Stimulated activated CD8-positive, alpha-beta memory T cell treated with anti-CD3 and anti-CD28 coated beads, Interleukin-15, amount 100 ng/mL, for 4 hours (primary cell): ENCODE measurements around the gene NMT1.
"Not testable (repeated sequence)": the region's sequence is repeated elsewhere in the genome, so short reads cannot be mapped to it uniquely, and the experiment has no call there.

Experiments
- DNase-seq, 2 donors: peaks; one replicate each; pipeline ENCODE4 v3.0.0-alpha.2; 2020; ENCODE audit warnings: low read depth in 2 of 2

The NMT1 gene

GRCh38 chr17:45120558-45120957 is 59.4 kb downstream of the NMT1 start:
- no peak for DNase-seq

- no peak for DNase-seq
Observed at GRCh38 chr17:45121055-45121454, 59.9 kb downstream of the NMT1 start.

- DNase-seq, result no peak
Observed at GRCh38 chr17:45123076-45123770, 62.1 kb downstream of the NMT1 start.

DNA sequence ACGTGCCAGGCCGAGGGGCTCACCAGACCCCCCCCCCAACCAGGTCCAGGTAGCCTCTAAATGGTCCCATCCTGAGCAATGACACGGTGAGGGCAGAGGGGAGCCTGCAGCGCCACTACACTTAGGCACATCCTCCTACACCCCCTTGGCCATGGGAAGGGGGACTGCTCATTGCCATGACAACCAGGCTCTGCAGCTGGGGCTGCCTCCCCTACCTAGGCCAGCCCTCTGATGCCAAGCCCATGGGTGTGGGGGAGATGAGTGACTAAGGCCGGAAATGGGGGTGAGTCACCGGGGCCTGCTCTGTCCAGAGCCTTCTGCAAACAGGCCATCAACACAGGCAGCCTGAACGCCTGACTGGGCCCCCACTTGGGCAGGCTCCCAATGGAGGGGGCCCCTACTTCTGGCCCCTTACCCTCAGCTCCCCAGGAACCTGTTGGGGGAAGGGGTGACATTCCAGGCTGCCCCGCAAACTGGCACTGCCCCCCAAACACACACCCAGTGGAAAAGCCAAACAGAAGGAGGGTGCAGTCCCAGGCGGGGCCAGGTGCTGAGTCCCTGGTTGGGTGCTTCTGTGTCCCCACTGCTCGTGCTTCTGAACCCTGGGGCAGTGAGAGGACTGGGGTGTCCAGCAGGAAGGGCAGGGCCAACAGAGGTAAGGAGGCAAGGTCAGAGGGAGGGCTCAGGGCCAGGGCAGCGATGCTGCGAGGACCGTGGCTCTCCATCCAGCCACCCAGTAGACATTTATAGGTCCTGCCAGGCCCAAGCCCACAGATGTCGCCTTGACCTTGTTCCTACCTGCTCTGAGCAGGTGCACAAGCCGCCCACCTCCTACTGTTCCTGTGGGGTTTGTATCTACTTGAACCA is 63.0 kb downstream of the NMT1 start:
- DNase-seq, result peak in 1 of 2 donors; percentile 10

DNA sequence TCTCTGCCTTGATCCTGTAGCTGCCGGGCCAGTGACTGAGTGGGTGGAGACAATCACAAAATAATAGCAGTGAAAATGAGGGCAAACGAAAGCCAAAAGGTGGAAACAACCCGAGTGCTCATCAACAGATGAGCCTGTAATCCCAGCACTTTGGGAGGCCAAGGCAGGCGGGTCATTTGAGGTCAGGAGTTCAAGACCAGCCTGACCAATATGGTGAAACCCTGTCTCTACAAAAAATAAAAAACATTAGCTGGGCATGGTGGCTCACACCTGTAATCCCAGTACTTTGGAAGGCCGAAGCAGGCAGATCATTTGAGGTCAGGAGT is 63.6 kb downstream of the NMT1 start:
- DNase-seq, result not testable (repeated sequence)

DNA sequence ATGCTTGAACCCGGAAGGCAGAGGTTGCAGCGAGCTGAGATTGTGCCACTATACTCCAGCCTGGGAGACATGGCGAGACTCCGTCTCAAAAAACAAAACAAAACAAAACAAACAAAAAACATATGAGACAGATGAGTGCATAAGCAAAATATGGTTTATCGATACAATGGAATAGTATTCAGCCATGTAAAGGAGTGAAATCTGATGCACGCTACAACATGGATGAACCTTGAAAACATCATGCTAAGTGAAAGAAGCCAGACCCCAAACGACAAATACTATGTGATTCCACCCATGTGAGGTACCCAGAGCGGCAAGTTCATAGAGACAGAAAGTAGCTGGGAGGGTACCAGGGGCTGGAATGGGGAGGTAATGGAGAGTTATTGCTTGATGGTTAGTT is 64.4 kb downstream of the NMT1 start:
- no peak for DNase-seq

- DNase-seq, result no peak
Observed at GRCh38 chr17:45127207-45127547, 66.1 kb downstream of the NMT1 start.

DNA sequence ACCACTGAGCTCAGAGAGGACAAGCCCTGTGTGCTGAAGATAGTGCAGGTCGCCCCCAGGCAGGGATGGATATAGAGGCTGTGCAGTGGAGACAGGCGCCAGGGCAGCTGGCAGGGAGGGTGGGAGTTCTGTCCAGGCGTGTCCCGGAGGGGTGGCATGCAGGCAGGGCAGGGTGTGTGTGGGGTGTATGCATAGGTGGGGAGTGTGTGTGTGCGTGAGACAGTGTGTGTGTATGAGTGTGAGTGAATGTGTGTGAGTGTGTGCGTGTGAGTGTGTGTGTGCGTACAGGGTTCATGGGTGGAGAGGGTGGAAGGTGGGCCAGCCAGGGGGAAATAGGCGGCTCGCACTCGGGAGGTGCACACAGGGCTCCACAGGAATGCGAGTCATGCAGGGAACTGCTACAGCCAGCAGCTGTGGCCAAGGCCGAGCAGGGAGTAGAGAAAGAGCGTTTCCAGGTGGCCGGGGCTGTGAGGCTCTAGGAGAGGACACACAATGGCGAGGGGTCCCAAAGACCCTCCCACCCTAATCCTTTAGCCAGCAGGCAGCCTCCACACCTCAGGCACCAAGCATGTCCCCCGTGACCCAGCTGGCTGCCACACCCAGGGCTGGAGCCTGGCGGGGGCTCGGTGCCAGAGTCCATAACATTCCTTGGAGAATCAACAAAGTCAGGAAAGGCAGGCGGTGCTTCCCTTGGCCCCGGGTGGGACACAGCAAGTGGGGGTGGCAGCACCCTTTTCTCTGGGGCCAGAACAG is 66.6 kb downstream of the NMT1 start:
- no peak for DNase-seq

GRCh38 chr17:45128331-45128730 is 67.2 kb downstream of the NMT1 start:
- DNase-seq, result no peak

DNA sequence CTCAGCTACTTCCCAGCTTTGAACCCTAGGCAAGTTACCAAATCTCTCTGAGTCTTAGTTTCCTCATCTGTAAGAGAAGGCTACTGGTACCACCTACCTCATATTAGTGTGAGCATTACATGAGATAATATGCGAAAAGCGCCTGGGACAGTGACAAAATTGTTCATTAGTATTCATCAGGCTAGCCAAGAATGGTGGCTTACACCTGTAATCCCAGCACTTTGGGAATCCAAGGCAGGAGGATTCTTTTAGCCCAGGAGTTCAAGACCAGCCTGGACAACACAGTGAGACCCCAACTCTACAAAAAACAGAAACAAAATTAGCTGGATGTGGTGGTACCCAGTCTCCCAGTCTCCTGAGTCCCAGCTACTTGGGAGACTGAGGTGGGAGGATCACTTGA is 67.9 kb downstream of the NMT1 start:
- DNase-seq, result no peak

DNA sequence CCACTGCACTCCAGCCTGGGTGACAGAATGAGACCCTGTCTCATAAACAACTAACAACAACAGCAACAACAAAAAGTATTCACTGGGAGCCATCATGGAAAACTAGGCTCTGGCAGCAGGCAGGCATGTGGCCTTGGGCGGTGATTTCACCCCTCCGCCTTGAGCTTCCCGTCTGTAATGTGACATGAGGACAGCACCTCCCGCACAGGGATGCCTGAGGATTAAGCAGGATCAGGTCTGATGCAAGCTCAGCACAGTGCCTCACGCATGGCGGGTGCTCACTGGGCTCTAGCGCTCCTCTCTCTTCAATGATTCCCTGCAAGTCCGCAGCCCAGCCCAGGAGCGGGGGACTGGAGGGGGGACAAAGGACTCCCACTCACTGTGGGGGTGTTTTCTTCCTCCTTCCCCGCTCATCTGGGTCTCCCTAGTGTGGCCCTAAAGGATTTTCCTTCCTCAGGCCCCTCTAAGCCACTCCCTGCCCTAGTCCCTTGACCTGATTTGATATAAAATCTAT is 68.4 kb downstream of the NMT1 start:
- DNase-seq, result no peak

GRCh38 chr17:45129940-45130680 is 69.0 kb downstream of the NMT1 start:
- no peak for DNase-seq

GRCh38 chr17:45130681-45131615 is 69.8 kb downstream of the NMT1 start:
- DNase-seq, result no peak

DNA sequence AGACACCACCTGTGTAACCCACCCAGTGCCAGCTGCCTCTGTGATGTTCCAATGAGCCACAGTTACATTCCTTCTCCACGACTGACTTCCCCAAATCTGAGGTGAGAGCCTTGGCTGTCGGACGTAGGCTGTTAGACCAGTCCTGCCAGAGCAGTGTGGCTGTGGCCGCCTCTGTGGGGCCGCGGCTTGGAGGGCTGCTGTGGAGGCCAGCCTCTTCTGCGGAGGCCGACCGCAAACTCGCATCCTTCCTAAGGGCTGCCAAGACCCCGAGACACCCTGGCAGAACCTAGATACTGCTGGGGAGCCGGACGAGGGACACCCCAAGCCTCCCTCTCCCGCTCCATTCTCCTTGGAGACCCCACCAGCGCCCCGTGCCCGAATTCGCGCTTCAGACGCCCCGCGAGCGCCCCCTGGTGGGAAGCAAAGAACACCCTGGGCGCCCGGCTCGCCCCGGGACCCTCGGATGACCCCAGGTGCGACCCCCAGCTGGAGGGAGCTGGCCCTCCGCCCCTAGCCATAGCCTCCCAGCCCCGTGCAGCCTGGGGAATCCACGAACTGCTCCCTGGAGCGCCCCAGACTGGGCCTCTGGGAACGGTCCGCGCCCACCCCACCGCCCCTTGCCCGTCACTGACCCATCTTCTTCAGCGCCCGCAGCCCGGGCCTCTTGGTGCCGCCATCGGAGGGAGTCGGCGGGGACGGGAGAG is 70.7 kb downstream of the NMT1 start:
- peak in 1 of 2 donors; percentile 17 for DNase-seq

DNA sequence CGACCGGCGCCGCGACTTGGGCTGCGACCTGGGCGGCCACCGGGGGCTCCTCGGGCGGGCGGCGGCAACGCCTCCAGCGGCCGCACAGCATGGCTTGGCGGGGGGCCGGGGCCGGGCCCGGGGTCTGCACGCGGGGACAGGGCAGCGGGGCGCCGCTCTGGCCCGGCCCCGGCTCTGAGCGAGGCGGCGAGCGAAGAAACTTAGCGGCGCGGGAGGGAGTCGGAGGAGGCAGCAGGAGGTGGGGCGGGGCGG is 71.1 kb downstream of the NMT1 start, which contains the start of gene PLCD3:
Gene PLCD3, minus strand, starts transcription at position 196 of the 252 bp plus-strand sequence. Its CDS starts 105 bp downstream, at position 91.
- DNase-seq, result peak in 1 of 2 donors; percentile 36

DNA sequence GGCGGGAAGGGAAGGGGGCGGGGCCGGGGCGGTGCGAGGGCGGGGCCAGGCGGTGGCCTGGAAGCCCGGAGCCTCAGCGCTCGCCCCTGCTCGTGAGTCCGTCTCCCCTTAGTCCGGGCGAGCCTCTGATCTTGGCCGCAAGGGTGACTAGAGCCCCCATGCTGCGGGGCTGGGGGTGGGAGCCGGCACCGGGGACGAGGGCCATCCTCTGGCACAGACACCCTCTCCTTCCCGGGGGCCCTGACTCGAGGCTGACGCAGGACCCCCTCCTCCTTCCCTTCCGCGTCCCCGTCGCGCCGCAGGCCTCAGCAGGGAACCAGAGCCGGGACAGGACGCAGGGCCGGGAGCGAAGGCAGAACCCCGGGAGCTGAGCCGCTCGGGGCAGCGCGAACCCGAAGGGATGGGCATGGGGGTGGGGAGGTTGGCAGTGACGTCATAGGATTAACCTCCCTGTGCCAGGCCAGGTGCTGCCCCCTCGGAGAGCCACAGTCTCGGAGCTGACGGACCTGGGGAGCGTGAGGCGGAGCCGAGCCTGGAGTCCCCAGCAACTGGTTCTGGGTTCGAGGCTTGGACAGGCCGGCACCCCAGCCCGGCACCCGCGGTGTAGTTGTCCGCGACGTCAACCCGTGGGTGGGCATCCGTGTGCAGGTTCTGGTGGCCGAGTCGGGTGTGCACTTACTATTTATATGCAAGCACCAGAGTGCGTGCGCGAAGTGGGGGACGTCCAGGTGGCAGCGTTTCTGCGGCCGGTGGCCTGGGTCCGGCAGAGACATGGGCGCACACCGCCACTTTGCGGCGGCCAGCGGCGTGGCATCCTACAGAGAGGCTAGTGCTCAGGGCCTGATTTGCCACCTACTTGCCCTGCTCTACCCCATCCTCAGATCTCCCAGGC is 71.7 kb downstream of the NMT1 start:
- peak in 1 of 2 donors; percentile 53 for DNase-seq

DNA sequence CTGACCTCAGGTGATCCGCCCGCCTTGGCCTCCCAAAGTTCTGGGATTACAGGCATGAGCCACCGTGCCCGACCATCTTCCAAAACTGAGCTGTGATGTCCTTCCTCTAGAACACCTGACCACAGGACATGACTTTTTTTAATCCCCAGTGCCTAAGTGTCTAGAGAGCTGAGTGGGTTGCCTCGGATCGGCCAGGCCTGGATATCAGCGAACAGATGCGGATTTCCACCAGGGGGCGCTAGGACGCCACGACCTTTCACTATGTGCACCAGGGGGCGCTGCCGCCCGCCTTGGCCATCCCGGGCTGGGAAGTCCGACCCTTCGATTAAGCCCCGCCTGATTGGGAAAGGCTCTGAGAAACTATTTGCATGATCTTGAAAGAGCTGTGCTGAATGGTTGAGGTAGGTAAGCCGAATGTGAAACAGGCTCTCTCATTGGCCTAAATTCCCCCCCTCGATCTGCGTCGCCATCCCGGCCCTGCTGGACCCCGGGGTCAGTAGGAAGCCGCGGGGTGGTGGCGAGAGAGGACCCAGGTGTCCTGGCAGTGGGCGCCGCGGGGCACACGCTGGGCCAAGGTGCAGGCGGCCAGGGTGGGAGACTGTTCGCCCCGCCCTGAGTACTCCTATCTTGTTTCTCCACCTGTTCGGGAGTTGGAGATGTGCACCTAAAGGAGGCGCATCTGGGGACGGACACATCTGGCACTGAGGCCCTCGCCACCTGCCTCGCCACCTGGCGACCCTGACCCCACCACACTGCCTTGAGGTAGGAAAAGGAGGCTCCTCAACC is 74.3 kb downstream of the NMT1 start, which contains the start of gene ACBD4:
Gene ACBD4, plus strand, starts transcription at position 496 of the 786 bp plus-strand sequence. CDS start 458 bp downstream, outside the sequence.
- DNase-seq, result peak; percentile 88 to 92
